Subcutaneous adipose tissue (tissue), 4 donors: ENCODE data around the gene SHF. TPM values are rescaled to one million over a fixed set of nuclear protein-coding genes. Genes with fewer than 3 reads are reported as not detected.

ENCODE experiments used
- CTCF ChIP-seq: fragments of 450-650 bp; IDR thresholded peaks from one replicate; pipeline ENCODE4 v1.5.1; 2016; ENCODE audit warnings: low read depth, mild to moderate bottlenecking, control low read depth, antibody characterized with exemption, moderate library complexity
- total RNA-seq, 4 donors: library from RNA; depleted of rRNA; stranded (reverse); fragments of >200 nt; gene quantifications; one replicate each; pipeline ENCODE4 v1.1.0, GENCODE V29; 2016

SHF gene
- total RNA-seq, 4 donors from 2014 or later: 0.33 to 7.5 (median 3.7) TPM

- TF ChIP-seq CTCF: no peak
Observed at GRCh38 chr15:45148076-45149059, 39.4 kb downstream of the SHF start.

GRCh38 chr15:45147606-45148005, 40.2 kb downstream of the SHF start:
- TF ChIP-seq CTCF: no peak

GRCh38 chr15:45146405-45146804, 41.4 kb downstream of the SHF start:
- no peak for TF ChIP-seq CTCF

- TF ChIP-seq CTCF: no peak
Observed at GRCh38 chr15:45144775-45145174, 43.0 kb downstream of the SHF start.

GRCh38 chr15:45143946-45144345, 43.8 kb downstream of the SHF start:
- no peak for TF ChIP-seq CTCF

GRCh38 chr15:45143056-45143455, 44.7 kb downstream of the SHF start:
- TF ChIP-seq CTCF: no peak

GRCh38 chr15:45141386-45141785, 46.4 kb downstream of the SHF start:
- TF ChIP-seq CTCF: no peak
